Measurements from ENCODE around the gene MADD. TPM values are rescaled to one million over a fixed set of nuclear protein-coding genes. Genes with fewer than 3 reads are reported as not detected.
A peak's percentile ranks its signal among the peaks of the same experiment; 100 is the strongest.

The MADD gene
- total RNA-seq, 4 donors from 2014 or later: 32.8 to 74.7 (median 35.3) TPM

- DNase-seq (ENCODE audit: low spot score) (no peak), ATAC-seq (ENCODE audit: low FRiP score) (no peak)
- TF ChIP-seq, protein P1, sequence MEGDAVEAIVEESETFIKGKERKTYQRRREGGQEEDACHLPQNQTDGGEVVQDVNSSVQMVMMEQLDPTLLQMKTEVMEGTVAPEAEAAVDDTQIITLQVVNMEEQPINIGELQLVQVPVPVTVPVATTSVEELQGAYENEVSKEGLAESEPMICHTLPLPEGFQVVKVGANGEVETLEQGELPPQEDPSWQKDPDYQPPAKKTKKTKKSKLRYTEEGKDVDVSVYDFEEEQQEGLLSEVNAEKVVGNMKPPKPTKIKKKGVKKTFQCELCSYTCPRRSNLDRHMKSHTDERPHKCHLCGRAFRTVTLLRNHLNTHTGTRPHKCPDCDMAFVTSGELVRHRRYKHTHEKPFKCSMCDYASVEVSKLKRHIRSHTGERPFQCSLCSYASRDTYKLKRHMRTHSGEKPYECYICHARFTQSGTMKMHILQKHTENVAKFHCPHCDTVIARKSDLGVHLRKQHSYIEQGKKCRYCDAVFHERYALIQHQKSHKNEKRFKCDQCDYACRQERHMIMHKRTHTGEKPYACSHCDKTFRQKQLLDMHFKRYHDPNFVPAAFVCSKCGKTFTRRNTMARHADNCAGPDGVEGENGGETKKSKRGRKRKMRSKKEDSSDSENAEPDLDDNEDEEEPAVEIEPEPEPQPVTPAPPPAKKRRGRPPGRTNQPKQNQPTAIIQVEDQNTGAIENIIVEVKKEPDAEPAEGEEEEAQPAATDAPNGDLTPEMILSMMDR (IDR thresholded peaks at IDR 0.05): no peak
Observed at GRCh38 chr11:47268448-47269001, 1.4 kb upstream of the MADD start.

GRCh38 chr11:47269002-47269828, 718 bp upstream of the MADD start:
- peak; percentile 63 for DNase-seq (ENCODE audit: low spot score)
- TF ChIP-seq, protein P1 (IDR thresholded peaks at IDR 0.05): no peak

GRCh38 chr11:47270331-47271271, 668 bp downstream of the MADD start:
- ATAC-seq (ENCODE audit: low FRiP score): no peak
- TF ChIP-seq, protein P1 (IDR thresholded peaks at IDR 0.05): no peak
- DNase-seq (ENCODE audit: low spot score): no peak

More at GRCh38 chr11:47269002-47269828, 718 bp upstream of the MADD start:
- peak; percentile 95 for ATAC-seq (ENCODE audit: low FRiP score)

- DNase-seq (ENCODE audit: low spot score) (no peak), ATAC-seq (ENCODE audit: low FRiP score) (no peak)
- TF ChIP-seq, protein P1 (IDR thresholded peaks at IDR 0.05): no peak
Observed at GRCh38 chr11:47271328-47271727, 1.4 kb downstream of the MADD start.

GRCh38 chr11:47271961-47272661, 2.2 kb downstream of the MADD start:
- DNase-seq (ENCODE audit: low spot score): no peak
- TF ChIP-seq, protein P1 (IDR thresholded peaks at IDR 0.05): no peak
- no peak for ATAC-seq (ENCODE audit: low FRiP score)

DNA sequence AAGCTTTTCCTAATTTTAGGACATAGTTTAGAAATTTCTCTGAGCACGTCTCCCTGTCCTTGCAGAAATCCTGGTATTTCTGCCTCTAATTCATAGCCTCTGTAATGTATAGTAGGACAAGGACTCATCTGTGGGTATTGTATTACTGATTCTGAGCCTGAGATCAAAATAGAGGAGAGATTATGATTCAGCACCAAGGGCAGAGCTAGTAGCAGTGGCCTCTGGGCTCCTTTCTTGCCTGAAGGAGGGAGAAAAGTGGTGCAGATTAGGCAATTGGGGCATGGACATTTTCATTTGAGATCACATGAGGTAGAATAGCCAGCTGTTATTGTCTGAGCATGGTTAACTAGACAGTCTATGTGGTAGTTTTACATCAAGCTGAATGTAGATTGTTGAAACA, 2.8 kb downstream of the MADD start:
- TF ChIP-seq, protein P1 (IDR thresholded peaks at IDR 0.05): no peak
- DNase-seq (ENCODE audit: low spot score) (no peak), ATAC-seq (ENCODE audit: low FRiP score) (no peak)
